ENCODE results near the gene RASSF4. TPM values are rescaled to one million over a fixed set of nuclear protein-coding genes. Genes with fewer than 3 reads are reported as not detected.

The RASSF4 gene
- total and polyA plus RNA-seq, 9 of the 15 experiments (the other 6 are each of a cell fraction or from before 2014, with no cell fraction given), result 0.01 to 0.62 (median 0.11) TPM; not detected in 3

DNA sequence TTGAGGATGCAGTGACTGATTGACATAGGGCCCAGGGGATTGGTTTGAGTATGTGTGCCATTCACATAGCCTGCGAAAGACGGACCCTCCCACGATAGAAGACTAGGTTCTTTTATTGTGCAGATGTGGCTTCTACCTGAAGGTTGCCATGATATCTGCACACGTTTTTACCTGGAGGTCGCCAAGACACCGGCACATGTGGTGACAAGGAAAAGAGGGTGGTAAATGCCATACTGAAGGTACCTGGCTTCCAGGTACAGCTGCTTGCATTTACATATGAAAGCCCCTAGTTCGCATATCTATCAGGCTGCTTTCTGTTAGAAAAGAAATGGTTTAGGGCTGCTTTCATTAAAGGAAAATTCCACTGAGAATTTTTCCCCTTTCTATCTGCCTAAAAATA, 84.7 kb downstream of the RASSF4 start:
- no peaks in the 10 kb centered on the region for H3K27me3 ChIP-seq (ENCODE audit: control insufficient read depth in 2 of 2, insufficient read depth in 2 of 2, low read length in 2 of 2)
- no peak overlapping the region for H3K9ac ChIP-seq (ENCODE audit: insufficient read depth in 1 of 2, low read depth in 2 of 2, low read length in 2 of 2)
- in situ Hi-C loops (cut with MboI) (no loop called here), intact Hi-C loops (cut with micrococcal nuclease) (no loop called here)
- POLR2A ChIA-PET, result no interaction called here
- no peak for DNase-seq (ENCODE audit: extremely low read depth in 1 of 4, low spot score in 3 of 4)
- H3K9me1 ChIP-seq (ENCODE audit: control insufficient read depth, insufficient read depth, low read length), result no peaks in the 10 kb centered on the region
- FAIRE-seq, result no peak
- ATAC-seq, result no peak
- no peak overlapping the region for H3K4me2 ChIP-seq (ENCODE audit: insufficient read depth, low read length)
- H3K9me3 ChIP-seq (replicated peaks; ENCODE audit: control insufficient read depth, insufficient read depth, low read depth, low read length), result 0 out of 2 replicates have a peak, but pooled peaks cover 3% of the 10 kb centered on the region
- CTCF ChIA-PET (ENCODE audit: low intra/inter-chr PET ratio), result no interaction called here
- TF ChIP-seq EP400 (IDR thresholded peaks at IDR 0.05) (no peak), NONO (IDR thresholded peaks at IDR 0.05; ENCODE audit: low read depth in 2 of 2, low read length in 1 of 2) (no peak), PKNOX1 (IDR thresholded peaks at IDR 0.05) (0 out of 2 replicates have a peak, but pooled peaks have one; percentile 13), ZNF79 (CRISPR knock-in tag; IDR thresholded peaks at IDR 0.05; ENCODE audit: low read depth) (no peak)
- WGBS (ENCODE audit: insufficient coverage, low coverage, missing lambda C conversion rate), result 2% methylated on average over 7 of the region's 7 CpGs
- BruUV-seq (replicated peaks), result no TSS peak
- no peak overlapping the region for H3K27ac ChIP-seq (ENCODE audit: extremely low read depth, low read depth, low read length)
- no peaks in the 10 kb centered on the region for H3K4me1 ChIP-seq (replicated peaks in 1 of 2; ENCODE audit: control insufficient read depth in 2 of 2, insufficient read depth in 2 of 2, low read length in 2 of 2)
- H3K36me3 ChIP-seq (ENCODE audit: control insufficient read depth, insufficient read depth, low read length), result no peaks in the 10 kb centered on the region
- no peak overlapping the region for H3K4me3 ChIP-seq
- H2AFZ ChIP-seq (ENCODE audit: low read depth, low read length), result peak overlapping the region; percentile 12; the same call in 1 of the 2 replicates
- H3K79me2 ChIP-seq (ENCODE audit: control insufficient read depth, insufficient read depth, low read length), result no peaks in the 10 kb centered on the region
- H4K20me1 ChIP-seq (replicated peaks; ENCODE audit: control insufficient read depth, insufficient read depth, low read length), result no peaks in the 10 kb centered on the region

Other genes starting within 250 kb of the RASSF4 start
- gene TMEM72, start 48.5 kb upstream of the RASSF4 start, total RNA-seq (2014; rRNA removed), result not detected in 2 replicates
- not detected in 2 replicates for gene TMEM72, start 48.5 kb upstream of the RASSF4 start, total RNA-seq (2014; rRNA removed; fragmentation: Illumina TruSeq; extraction: Trizol)
- gene TMEM72, start 48.5 kb upstream of the RASSF4 start, total RNA-seq (2015; rRNA removed; fragmentation: Illumina TruSeq; extraction: Trizol), result not detected in 2 replicates
- not detected in 2 replicates for gene TMEM72, start 48.5 kb upstream of the RASSF4 start, total RNA-seq (2021)
- not detected in 2 replicates for gene TMEM72, start 48.5 kb upstream of the RASSF4 start, polyA plus RNA-seq (2011; rRNA removed)
- not detected in 2 replicates for gene TMEM72, start 48.5 kb upstream of the RASSF4 start, polyA plus RNA-seq (2014; fragmentation: Illumina TruSeq; extraction: Trizol)
- not detected for gene TMEM72, start 48.5 kb upstream of the RASSF4 start, polyA plus RNA-seq (2014; fragmentation: Nextera tagmentation; extraction: Ambion mirVana)
- gene TMEM72, start 48.5 kb upstream of the RASSF4 start, polyA plus RNA-seq (2014; rRNA removed), result not detected in 2 replicates
- gene DEPP1, start 19.0 kb downstream of the RASSF4 start, total RNA-seq (2014; rRNA removed), result 0.33 and 0.54 TPM in 2 replicates
- gene DEPP1, start 19.0 kb downstream of the RASSF4 start, total RNA-seq (2014; rRNA removed; fragmentation: Illumina TruSeq; extraction: Trizol), result 0.06 and 0.07 TPM in 2 replicates
- 0.11 and 0.18 TPM in 2 replicates for gene DEPP1, start 19.0 kb downstream of the RASSF4 start, total RNA-seq (2015; rRNA removed; fragmentation: Illumina TruSeq; extraction: Trizol)
- gene DEPP1, start 19.0 kb downstream of the RASSF4 start, total RNA-seq (2021), result 0.34 and 0.40 TPM in 2 replicates
- gene DEPP1, start 19.0 kb downstream of the RASSF4 start, polyA plus RNA-seq (2011; rRNA removed), result 0.42 and 1.1 TPM in 2 replicates
- 0.19 TPM in 2 replicates for gene DEPP1, start 19.0 kb downstream of the RASSF4 start, polyA plus RNA-seq (2014; fragmentation: Illumina TruSeq; extraction: Trizol)
- under 1 TPM in 1 of 2 experiments, not detected in 1; 0.04 TPM for gene DEPP1, start 19.0 kb downstream of the RASSF4 start, polyA plus RNA-seq (2014; fragmentation: Nextera tagmentation; extraction: Ambion mirVana)
- gene DEPP1, start 19.0 kb downstream of the RASSF4 start, polyA plus RNA-seq (2014; rRNA removed), result 0.21 and 0.26 TPM in 2 replicates
- gene ZNF22, start 41.1 kb downstream of the RASSF4 start, total RNA-seq (2014; rRNA removed), result 35.9 and 36.2 TPM in 2 replicates
- 68.4 and 69.4 TPM in 2 replicates for gene ZNF22, start 41.1 kb downstream of the RASSF4 start, total RNA-seq (2014; rRNA removed; fragmentation: Illumina TruSeq; extraction: Trizol)
- 47.9 and 48.6 TPM in 2 replicates for gene ZNF22, start 41.1 kb downstream of the RASSF4 start, total RNA-seq (2015; rRNA removed; fragmentation: Illumina TruSeq; extraction: Trizol)
- gene ZNF22, start 41.1 kb downstream of the RASSF4 start, total RNA-seq (2021), result 40.5 and 52.9 TPM in 2 replicates
- gene ZNF22, start 41.1 kb downstream of the RASSF4 start, polyA plus RNA-seq (2011; rRNA removed), result 39.2 and 51.2 TPM in 2 replicates
- 51.3 and 62.2 TPM in 2 replicates for gene ZNF22, start 41.1 kb downstream of the RASSF4 start, polyA plus RNA-seq (2014; fragmentation: Illumina TruSeq; extraction: Trizol)
- gene ZNF22, start 41.1 kb downstream of the RASSF4 start, polyA plus RNA-seq (2014; fragmentation: Nextera tagmentation; extraction: Ambion mirVana), result 10 to 100 TPM; 92.2 to 98.7 TPM
- 42.4 and 60.4 TPM in 2 replicates for gene ZNF22, start 41.1 kb downstream of the RASSF4 start, polyA plus RNA-seq (2014; rRNA removed)